GM12874 (cell line): ENCODE results near the gene ABCA2.

Experiments used
- TF ChIP-seq, protein P1 (sequence below): IDR thresholded peaks from 2 replicates; pipeline ENCODE4 v1.5.1; 2011; ENCODE audit warnings: low read depth, mild to moderate bottlenecking, control low read depth, low read length, moderate library complexity; ENCODE audit not compliant: insufficient read depth

ABCA2 gene

DNA sequence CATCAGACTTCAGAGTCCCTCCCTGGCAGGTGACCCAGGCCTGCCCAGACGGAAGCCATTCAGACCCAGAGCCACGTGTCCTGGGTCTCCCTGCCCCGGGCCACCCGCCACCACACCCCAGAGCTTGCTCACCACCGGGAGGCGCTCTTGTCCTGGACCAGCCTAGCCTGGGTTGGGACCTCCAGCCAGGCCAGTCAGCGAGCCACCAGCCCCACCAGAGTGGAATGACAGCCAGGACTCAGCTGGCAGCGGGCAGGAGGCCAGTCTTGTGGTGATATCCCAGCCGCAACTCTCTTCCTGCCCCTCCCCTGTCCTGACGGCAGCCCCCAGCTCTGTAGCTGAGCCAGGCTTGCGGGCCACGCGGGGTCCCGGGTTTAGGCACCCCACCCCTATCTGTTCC is 52.4 kb downstream of the ABCA2 start:
- TF ChIP-seq, protein P1, sequence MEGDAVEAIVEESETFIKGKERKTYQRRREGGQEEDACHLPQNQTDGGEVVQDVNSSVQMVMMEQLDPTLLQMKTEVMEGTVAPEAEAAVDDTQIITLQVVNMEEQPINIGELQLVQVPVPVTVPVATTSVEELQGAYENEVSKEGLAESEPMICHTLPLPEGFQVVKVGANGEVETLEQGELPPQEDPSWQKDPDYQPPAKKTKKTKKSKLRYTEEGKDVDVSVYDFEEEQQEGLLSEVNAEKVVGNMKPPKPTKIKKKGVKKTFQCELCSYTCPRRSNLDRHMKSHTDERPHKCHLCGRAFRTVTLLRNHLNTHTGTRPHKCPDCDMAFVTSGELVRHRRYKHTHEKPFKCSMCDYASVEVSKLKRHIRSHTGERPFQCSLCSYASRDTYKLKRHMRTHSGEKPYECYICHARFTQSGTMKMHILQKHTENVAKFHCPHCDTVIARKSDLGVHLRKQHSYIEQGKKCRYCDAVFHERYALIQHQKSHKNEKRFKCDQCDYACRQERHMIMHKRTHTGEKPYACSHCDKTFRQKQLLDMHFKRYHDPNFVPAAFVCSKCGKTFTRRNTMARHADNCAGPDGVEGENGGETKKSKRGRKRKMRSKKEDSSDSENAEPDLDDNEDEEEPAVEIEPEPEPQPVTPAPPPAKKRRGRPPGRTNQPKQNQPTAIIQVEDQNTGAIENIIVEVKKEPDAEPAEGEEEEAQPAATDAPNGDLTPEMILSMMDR, result peak; percentile 38

DNA sequence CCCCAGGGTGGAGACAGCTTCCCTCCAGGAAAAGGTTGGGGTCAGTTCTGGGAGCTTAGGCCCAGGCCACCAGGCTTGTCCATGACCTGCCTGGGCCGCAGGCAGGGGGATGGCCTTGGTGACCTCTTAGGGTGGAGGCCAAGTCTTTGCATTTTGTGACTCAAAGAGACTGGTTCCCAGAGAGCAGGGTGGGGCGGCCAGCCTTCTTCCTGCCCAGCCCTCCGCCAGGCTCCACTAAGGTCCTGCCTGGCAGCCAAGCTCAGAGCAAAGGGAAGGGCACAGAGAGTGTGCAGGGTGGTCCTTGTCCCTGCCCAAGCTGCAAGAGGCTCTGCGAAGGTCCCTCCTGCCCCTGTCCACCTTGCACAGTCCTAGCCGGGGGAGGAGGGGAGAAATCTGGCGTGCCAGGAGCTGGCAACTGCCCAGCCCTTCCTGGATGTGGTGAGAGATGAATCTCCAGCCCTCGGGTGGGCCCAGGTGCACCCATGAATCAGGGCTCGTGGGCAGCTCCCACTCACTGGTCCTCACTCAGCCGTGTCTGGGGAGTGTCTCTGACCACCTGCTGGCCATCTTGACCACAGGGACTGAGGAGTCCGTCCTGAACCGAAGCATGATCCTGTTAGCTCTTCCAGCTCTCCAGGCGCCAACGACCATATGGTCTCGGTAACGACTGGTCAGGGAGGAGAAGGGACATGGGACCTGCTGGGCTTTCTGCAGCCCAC is 53.1 kb downstream of the ABCA2 start:
- TF ChIP-seq, protein P1, result no peak

DNA sequence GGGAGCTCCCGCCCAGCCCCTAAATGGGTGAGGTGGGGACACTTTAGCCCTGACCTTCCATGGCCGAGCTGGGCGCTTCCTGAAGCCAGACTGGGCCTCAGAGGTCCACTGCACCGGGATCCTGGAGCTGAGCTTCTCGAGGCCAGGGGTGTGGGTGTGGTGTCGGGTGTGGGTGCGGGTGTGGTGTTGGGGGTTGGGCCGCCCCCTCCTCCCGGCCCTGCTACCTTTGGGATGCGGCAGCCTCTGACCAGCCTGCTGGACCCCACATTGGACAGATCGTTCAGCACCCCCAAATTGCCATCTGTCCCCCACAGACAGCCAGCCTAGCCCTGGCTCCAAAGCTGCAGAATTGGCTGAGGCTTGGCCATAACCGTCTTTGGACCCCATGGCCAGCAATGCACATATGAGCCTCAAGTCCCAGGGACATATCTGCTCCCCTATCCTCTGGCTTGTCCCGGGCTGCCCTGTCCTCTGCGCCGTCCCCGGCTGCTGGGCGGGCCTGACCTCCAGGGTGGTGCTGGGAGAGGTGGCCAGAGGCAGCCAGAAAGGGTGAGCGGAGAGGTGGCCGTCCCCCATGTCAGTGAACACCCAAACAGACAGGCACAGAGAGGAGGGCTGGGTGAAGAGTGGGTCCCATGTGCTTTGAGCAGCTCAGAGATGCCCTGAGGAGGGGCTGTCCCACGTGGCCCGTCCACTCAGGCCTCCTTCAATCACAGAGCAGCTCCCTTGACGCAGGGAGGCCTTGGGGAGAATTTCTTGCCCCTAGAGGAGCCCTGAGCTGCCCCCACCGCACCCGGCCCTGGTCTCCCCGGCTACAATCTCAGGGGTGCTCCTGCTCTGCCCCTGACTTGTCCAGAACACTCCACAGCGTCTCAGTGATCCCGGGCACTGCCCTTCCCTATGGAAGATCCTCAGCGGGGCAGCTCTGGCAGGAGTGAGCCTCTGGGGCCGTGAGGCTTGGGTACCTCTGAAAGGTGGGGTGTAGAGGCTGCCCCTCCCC is 54.1 kb downstream of the ABCA2 start:
- TF ChIP-seq, protein P1, result no peak

DNA sequence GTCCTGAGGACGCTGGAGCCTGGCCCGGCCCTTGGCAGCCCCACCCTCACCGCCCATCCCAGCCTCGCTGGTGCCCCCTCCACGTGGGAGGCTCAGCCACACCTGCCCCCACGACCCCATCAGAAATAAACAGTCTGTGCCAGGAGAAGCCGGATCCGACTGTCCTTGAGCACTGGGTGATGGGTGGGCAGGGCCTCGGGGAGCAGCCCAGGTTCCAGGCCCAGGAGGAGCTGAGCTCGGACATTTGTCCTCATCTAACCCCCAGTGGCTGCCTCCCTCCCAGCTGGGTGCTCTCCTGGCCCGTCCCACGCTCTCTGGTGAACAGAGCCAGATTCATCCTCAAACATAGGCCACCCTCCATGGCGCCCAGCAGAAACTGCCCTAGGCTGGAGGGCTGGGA is 55.3 kb downstream of the ABCA2 start:
- TF ChIP-seq, protein P1, result no peak

DNA sequence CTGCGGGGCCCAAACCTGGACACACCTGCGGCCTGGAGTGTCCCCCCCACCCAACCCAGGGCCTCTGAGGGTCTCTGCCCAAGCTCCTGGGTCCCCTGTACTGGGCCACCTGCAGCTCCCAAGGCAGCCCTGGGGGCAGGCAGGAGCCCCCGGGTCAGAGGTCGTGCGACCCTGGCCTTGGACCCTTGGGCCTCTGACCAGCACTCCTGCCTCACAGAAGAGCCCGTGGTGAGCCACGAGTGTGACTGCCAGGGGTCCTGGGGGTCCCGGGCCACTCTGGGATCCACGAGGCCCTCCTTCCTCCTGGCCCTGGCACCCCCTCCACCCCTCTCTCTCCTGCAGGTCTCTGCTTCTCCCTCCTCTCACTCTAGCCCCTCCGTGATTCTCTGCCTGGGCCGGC is 55.7 kb downstream of the ABCA2 start:
- TF ChIP-seq, protein P1, result no peak

DNA sequence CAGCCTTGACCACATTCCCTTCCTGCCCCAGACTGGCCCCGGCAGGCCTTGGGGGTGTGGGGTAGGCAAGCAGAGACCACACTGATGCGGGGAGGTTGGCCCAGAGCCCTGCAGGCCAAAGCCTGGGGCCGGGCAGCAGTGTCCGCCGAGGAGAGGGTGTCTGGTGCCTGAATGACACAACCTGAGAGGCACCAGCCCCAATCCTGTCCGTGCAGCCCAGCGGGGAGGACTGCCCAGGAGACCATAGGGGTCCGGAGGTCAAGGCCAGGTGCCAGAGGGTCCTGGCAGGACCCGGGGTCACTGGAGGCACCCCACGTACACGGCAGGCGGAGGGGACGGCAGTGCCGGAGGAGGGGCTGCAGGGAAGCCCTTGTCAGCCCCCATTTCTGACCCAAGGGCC is 56.3 kb downstream of the ABCA2 start:
- TF ChIP-seq, protein P1, result no peak

DNA sequence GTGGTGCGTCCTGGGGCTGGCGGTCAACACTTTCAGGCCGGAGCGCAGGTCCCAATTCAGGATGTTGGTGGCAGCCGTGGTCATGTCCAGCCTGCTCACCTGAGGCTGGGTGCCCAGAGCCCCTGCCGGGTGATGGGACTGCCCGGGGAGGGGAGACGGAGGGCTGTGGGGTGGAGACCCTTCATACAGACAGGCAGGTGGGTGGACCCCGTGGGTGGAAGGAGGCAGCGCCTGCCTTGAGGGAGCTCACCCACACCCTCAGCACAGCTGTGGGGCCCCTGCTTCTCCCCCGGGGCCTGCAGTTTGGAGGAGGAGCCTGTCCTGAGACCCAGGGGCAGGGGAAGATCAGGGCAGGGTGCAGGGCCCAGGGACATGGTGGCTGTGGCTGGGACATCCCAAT is 57.7 kb downstream of the ABCA2 start:
- TF ChIP-seq, protein P1, result no peak
